GM12873 (cell line): ENCODE measurements around the gene RFFL.

Source experiments
- CTCF ChIP-seq: IDR thresholded peaks from 2 replicates; pipeline ENCODE4 v1.5.1; 2012; ENCODE audit warnings: low read depth, mild to moderate bottlenecking, moderate library complexity, low read length, control low read depth; ENCODE audit not compliant: insufficient read depth; ENCODE audit errors: missing control alignments

The RFFL gene

GRCh38 chr17:35064516-35065215 is 1.2 kb upstream of the RFFL start:
- TF ChIP-seq CTCF: no peak

DNA sequence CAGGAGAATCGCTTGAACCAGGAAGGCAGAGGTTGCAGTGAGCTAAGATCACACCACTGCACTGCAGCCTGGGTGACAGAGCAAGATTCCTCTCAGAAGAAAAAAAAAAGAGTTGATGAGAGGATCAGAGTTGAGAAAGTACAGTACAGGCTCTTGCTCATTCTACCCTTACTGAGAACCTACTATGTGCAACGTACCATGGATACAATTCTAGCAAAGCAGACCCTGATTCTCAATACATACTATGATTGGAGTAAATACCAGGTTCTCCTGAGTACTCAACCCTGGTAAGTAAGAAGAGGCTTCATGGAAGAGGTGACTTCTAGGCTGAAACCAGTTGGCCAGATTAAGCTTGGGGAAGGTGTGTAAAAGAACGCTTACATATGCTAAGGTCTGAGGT is 1.2 kb downstream of the RFFL start:
- no peak for TF ChIP-seq CTCF

DNA sequence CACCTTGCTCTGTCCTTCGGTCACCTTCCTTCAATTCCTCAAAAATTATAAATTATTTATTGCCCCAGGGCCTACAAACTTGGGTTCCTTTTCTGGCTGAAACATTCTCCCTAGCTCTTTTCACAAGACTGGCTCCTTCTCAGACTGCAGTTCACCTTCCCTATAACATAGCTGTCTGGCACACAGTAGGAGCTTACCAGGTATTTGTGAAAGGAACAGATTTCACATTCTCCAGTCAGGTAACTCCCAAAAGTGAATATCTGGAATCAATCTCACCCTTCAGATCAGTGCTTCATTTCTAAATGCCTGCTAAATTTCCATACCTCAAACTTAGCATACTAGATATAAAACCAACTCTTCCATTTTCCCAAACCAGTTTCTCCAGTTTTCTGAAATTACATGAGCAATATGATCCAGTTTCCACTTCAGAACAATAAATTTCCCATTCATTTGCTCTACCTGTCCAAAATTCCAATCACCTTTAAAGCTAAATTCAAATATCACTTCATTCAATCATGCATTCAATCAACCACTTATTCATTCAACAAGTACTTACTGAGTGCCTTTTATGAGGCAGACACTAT is 6.1 kb downstream of the RFFL start:
- TF ChIP-seq CTCF: no peak

GRCh38 chr17:35056013-35056412 is 7.5 kb downstream of the RFFL start:
- no peak for TF ChIP-seq CTCF

DNA sequence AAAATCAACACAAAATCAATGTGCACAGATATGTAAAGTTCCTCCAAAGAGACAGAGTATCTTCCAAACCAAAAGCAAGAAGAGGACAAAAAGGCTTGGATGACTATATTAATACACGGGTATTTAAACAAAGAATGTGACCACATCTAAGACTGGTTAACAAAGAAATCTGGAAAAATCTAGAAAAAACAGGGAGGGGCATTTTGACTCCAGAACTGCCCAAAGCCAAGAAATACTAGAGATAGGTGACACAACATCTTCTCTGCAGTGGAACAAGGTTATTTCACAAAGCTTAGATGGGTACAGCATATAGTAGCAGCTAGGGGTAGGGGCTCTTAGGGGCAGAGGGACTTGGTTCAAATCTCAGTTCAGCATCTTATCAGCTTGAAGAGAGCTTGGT is 10.3 kb downstream of the RFFL start:
- TF ChIP-seq CTCF: no peak

- TF ChIP-seq CTCF: no peak
Measured at GRCh38 chr17:35052780-35053179, 10.7 kb downstream of the RFFL start.

- TF ChIP-seq CTCF: no peak
Measured at GRCh38 chr17:35052241-35052610, 11.3 kb downstream of the RFFL start.
